Stimulated activated CD4-positive, alpha-beta T cell treated with anti-CD3 and anti-CD28 coated beads, Interleukin-15, amount 100 ng/mL, for 24 hours (primary cell): ENCODE results near the gene ZMYND11.

ENCODE experiments used
- DNase-seq: peaks from one replicate; pipeline ENCODE4 v3.0.0-alpha.2; 2020

ZMYND11 gene

GRCh38 chr10:135132-135600, at the start of gene ZMYND11:
TSS of gene ZMYND11 (plus strand) at chr10:135455. CDS start at chr10:180013, 44,558 bp downstream.
- DNase-seq = peak; percentile 70

GRCh38 chr10:86031-86430, 49.2 kb upstream of the ZMYND11 start:
- DNase-seq = no peak

- DNase-seq = no peak
These were observed 47.8 kb upstream of the ZMYND11 start for GRCh38 chr10:87177-88080.

GRCh38 chr10:88253-88652, 47.0 kb upstream of the ZMYND11 start:
- no peak for DNase-seq

GRCh38 chr10:89248-89647, 46.0 kb upstream of the ZMYND11 start:
- no peak for DNase-seq

GRCh38 chr10:90161-90560, 45.1 kb upstream of the ZMYND11 start:
- no peak for DNase-seq

- DNase-seq = no peak
These were observed 43.9 kb upstream of the ZMYND11 start for GRCh38 chr10:91313-91712.

- no peak for DNase-seq
These were observed 43.1 kb upstream of the ZMYND11 start for GRCh38 chr10:92153-92552.

- DNase-seq = no peak
These were observed 42.4 kb upstream of the ZMYND11 start for GRCh38 chr10:92846-93245.

- no peak for DNase-seq
These were observed 40.6 kb upstream of the ZMYND11 start for GRCh38 chr10:94613-95012.

- no peak for DNase-seq
These were observed 39.7 kb upstream of the ZMYND11 start for GRCh38 chr10:95356-96115.

GRCh38 chr10:96466-96865, 38.8 kb upstream of the ZMYND11 start:
- DNase-seq = no peak

- DNase-seq = no peak
These were observed 30.8 kb upstream of the ZMYND11 start for GRCh38 chr10:104416-104815.

GRCh38 chr10:104862-105565, 30.2 kb upstream of the ZMYND11 start:
- DNase-seq = no peak

GRCh38 chr10:105806-106205, 29.4 kb upstream of the ZMYND11 start:
- DNase-seq = no peak

GRCh38 chr10:106740-107139, 28.5 kb upstream of the ZMYND11 start:
- DNase-seq = no peak

GRCh38 chr10:112246-112645, 23.0 kb upstream of the ZMYND11 start:
- DNase-seq = no peak

GRCh38 chr10:124874-125273, 10.4 kb upstream of the ZMYND11 start:
- no peak for DNase-seq

GRCh38 chr10:127612-128432, 7.4 kb upstream of the ZMYND11 start:
- DNase-seq = peak; percentile 37

- DNase-seq = no peak
These were observed 5.4 kb upstream of the ZMYND11 start for GRCh38 chr10:129810-130209.

GRCh38 chr10:132946-133898, 2.0 kb upstream of the ZMYND11 start:
- DNase-seq = no peak
